HG03095 (cell line): ENCODE data around the gene DDN.

Experiments
- ATAC-seq: cut with Tn5 transposase; IDR thresholded peaks from one replicate; pipeline ENCODE4 v1.9.1; 2021; ENCODE audit warnings: moderate library complexity; ENCODE audit not compliant: unreplicated experiment

The DDN gene

DNA sequence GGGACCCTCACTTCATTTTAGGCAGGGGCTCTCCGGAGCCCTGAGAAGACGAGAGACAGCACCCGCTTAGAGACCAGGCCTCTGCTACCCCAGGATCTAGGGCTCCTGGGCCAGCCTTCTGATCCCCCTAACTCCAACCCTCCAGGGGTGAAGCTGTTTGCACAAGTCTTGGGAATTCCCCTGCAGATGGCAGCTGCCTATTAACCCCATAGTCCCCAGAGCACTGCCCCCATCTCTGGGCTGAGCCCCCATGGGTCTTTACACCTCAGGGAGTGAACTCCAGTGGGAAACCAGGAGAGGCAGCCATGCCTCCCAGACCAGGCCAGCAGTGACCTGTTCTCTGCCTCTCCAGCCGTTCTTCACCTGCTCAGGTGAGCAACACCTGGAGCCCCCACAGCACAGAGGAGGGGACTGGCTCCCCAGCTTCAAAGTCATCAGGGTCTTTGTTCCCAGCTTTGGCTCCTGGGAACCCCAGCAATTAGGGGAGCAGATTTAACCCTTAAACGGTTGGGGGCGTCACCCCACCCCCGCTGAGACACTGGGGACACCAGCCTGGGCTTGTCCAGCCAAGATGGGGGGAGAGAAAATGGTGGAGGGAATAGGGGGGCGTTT lies 29.9 kb downstream of the DDN start:
- no peak for ATAC-seq

DNA sequence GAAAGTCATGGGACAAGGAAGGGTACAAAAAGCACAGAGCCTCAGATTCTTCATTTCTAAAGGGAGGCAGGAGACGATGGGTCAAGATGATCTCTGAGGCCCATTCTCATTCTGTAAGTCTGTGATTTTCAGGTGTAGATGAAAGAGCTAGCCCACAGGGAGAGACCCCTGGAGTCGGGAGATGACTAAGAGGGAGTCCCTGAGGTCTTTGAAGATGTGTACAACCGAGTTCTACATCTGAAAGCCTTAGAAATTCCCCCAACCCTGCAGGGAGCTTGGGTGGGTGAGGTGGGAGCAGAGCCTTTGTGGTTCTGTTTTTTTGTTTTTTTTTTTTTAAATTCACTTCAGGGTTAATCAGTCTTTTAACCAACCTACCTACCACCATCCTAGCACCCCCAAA lies 30.7 kb downstream of the DDN start:
- no peak for ATAC-seq

DNA sequence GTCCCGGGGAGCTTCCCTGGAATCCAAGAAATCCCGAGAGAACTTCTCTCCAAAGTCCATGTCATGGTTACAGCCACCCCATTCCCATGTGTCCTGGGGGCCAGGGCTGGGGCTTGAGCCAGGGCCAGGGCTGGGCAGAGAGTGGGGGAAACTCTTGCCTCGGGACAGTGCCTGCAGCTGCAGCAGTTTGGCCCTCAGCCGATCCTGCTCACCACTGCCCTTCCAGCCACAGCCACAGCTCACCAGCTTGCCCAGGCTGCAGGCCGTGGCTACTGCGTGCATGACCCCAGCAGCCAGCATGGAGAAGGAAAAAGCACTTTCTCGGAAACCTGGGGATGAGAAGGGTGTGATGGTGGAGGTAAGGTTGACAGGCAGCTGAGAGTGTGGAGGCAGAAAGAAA lies 31.2 kb downstream of the DDN start:
- no peak for ATAC-seq

DNA sequence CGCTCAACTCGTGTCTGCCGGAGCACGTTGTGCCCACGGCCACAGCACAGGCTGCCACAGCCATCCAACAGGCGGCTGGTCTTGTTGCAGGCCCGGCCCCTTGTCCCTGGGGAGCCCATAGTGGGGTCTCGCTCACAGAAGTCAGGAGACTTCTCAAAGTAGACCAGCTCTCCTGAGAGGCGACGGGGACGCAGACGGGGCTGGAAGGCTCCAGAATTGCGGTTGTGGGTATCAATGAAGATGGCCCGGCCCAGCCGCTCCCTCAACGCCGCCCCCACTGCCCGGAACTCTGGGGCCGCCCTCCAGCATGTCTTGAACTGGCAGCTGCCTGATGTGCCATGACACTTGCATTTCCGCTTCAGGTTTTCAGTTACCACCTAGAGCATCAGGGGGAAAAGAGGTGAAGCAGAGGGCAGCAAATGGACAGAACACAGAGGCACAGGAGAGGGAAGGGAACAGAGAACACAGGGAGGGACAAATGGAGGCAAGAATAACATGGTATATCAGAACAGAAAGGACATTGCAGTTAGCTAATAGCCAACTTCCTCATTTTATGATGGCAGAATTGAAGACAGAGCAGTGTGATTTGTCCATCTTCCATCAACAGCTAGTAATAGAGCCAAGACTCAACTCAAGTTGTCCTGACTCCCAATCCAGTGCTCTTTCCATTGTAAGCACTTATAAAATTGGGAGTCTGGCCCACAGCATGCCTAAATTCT lies 32.8 kb downstream of the DDN start:
- no peak for ATAC-seq

DNA sequence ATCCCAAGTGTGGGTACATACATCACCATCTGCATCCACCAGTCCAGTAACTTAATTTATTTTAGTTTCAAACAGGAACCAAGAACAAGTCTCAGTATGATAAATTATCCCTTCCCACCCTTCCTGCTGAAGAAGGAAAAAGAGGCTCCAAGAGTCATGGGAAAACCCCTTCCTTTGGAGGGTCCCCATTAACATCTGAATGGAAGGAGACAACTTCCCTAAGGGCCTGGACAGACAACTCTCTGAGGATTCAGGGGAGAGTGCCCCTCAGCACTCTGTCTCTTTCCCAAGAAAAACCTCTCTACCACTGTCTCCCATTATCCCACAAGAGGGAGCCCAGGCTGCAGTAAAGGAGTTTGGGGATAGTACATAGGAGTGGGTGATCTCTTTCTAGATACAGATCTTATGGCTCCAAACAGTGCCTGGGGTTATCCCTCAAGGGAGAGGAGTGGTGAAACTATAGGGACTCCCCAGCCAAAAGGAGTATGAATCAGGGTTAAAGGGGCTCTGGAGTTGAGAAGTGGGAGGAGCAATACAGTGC lies 33.8 kb downstream of the DDN start:
- no peak for ATAC-seq

DNA sequence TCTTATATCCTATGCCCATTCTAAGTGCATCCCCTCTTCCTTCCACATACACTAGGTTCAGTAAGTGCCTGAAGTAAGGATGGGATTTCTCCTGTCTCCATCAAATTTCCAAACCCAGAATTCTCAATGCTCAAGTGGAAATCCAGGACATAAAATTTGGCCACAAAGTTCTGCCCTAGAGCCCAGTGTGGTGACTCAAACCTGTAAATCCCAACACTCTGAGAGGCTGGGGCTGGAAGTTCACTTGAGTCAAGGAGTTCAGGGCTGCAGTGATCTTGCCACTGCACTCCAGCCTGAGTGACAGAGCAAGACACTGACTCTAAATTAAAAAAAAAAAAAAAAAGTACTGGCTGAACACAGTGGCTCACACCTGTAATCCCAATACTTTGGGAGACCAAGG lies 37.4 kb downstream of the DDN start:
- no peak for ATAC-seq

DNA sequence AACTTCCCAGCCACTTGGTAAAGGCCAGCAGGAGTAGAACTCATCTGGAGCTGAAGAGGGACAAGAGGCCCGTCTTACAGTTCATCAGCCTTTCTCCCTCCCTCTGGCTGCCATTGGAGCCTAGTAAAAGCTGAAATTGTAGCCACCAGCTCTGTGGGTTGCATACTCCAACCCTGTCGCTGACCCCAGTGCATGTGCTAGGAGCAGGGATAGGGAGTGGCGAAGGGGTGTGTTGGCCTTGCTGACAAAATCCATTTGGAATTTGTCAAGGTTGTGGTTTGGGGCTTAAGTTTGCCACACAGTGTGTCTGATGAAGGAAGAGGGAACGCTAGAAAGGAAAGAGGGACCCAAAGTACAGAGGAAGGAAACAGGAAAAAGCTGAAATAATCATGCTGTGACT lies 37.8 kb downstream of the DDN start:
- no peak for ATAC-seq

DNA sequence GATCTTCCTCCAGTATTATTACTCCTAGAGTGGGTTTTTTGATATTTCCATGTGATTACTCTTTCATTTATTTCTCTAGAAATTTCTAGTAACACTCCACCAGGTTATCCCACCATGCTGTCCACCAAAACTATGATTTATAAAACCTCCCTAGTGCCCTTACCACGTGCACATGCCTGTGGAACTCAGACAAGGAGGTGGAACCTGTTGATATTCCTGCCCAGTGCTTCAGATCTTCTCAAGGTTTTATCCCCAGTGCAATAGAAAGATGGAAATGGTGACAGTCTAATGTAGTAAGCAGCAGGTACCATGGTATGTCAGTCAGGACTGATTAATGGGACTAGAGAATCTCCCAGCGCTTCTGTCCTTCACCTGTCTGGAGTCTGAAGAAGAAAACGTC lies 38.3 kb downstream of the DDN start:
- no peak for ATAC-seq

DNA sequence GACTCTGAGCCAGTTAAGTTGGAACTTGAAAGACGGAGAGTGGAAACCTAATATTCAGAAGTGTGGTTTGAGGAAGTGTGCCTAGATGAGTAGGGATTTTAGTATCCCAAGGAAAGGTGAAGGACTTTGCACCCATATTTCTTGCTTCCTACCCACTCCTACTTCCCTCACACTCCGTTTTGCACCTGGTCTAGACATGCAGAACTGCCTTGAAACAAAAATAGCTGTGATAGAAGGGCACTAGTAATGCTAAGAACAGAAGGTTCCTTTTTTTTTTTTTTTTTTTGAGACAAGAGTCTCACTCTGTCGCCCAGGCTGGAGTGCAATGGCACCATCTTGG lies 41.2 kb downstream of the DDN start:
- ATAC-seq: no peak

DNA sequence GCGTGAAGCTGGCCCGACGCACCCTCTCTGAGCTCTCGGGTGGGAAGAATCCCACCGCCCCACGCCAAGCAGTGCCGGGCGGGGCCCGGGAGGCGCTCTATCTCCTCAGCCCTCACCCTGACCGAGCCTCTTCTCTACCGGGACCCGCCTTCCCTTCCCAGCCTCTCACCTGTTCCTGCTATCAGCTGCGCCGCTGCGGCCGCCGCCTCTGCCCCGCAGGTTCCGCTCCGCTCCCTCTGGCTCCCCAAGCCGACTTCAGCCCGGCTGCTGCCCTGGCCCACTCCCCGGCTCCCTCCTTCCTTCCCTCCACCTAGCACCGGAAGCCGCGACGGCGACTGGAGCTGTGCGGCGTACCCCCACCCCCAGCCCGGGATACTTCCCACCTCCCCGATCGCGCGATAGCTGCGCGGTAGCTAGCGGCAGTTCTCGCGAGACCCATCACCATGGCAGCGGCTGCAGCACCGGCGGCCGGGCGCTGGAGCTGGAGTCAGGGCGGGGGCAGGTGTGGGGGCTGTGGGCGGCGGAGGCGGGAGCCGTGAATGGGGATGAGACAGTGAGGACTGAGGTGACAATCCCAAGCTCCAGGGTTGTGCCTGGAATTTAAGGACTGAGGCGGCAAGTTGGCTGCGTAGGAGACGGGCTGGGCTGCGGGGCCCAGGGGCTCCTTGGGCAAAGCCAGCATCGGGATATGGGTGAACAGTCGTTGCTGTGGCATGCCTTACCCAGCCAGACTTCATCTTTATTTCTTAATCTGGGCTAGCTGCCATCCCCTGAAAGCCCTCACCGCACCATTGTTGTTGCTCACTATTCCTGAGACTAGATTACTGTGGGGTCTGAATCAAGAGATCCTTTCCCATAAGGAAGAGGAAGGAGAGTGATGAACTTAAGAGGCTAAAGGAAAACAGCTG lies 41.8 kb downstream of the DDN start, which contains the start of gene ARF3:
Gene ARF3, minus strand, starts transcription at position 347 of the 908 bp plus-strand sequence. CDS start 16,392 bp downstream, outside the sequence.
- ATAC-seq: peak; percentile 86

DNA sequence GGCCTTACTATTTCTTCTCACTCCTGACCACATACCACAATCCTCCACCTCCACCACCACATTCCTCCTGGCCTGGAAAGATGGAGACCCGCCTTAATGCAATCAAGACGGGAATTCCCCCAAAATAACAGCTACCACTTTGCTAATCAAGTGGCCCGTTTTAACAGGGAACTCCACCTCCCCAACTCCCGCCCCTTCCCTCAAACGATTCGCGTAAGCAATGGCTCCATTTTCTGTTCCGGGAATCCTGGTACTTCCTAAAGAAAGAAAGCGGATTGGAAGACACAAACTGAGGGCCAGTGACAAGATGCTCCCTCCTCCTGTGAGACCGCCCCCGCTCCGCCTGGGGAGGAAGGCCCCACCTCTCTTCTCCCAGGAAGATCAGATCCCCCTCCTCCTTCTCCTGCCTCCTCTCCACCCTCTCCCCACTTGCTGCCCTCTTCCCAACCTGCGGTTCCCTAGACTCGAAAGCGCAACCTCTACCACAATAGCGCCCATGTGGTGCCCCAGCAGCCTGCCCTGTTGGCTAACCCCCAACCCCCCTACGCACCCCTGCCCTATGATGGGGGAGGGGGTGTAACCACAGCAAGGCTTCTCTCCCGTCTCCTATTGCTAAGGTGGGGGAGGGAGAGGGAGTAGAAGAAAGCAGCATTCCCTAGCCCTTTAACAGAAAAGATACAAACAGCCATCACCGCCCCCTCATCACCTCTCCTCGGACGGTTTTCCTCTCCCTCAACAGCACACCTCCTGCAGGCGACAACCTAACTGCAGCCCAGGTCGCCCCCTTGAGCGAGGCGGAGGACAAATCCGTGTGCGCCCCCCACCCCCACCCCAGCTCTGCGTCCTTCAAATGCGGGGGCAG lies 42.7 kb downstream of the DDN start:
- ATAC-seq: peak; percentile 11

DNA sequence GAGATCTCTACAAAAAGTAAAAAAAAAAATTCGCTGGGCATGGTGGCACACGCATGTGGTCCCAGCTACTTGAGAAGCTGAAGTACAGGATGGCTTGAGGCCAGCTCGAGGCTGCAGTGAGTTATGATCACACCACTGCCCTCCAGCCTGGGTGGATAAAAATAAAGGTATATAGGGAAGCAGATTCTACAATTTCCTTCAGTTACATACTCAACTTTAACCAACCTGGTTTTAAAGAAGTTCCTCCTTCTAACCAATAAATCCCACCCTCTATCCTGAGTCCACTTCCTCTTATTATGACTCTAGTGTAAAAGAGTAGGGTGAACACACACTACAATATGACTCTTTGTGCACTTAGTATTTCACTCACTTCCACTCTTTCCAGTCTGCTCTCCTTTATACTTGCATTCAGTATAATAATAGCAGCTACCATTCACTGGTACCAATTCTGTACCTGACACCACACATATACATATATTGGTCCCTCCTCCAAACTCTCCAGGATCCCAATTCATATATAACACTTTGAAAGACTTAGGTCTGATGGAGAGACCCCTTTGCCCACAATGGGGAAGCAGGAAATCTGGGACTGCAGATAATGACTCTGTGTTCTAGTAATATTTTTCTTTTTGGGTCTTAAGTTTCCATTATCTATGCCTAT lies 44.2 kb downstream of the DDN start:
- no peak for ATAC-seq

DNA sequence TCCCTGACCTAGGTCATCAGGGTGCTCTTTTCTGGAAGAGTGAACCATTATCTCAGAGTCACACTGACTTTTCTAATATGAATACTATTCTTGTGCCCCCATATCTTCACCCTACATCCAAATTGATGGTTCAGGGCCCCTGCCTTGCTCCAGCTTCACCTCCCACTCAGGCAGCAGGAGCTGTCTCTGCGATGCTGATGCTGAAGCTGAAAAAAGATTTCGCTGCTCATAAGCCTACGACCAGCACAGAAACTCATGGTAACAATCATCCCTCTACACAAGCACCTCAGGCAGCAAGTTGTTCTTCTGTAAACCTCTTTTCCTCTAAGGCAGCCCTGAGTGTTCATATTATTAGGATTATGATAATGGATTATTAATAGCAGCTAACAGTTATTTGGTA lies 45.1 kb downstream of the DDN start:
- no peak for ATAC-seq

DNA sequence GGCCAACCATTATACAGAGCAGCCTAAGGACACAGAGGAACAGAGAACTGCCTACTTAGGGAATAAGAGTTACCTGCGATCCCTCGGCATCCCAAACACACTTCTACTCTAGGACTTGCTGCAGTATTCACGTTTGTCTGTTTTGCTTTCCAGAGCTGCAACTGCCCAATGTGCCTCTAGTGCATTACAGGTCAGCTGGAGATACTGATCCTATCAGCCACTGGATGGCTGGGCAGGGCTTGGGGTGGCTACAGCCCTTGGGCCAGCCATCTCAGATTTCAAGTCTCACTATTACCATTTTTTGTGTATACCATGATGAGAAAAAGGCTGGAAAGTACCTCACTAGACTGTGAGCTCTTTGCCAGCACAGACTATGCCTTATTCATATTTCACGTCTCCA lies 46.5 kb downstream of the DDN start:
- ATAC-seq: no peak

DNA sequence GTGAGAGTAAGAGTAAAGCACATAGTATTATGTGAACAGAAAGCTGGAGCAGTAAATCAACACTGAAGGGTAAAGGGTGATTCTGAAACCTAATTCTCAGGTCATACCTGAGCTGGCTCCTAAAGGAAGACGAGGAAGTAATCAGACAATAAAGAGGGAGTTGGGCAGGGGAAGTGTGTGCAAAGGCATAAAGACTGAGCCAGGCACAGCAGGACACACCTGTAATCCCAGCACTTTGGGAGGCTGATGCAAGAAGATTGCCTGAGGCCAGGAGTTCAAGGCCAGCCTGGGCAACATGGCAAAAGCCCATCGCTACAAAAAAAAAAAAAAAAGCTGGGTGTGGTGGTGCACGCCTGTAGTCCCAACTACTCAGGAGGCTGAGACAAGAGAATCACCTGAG lies 51.4 kb downstream of the DDN start:
- no peak for ATAC-seq

DNA sequence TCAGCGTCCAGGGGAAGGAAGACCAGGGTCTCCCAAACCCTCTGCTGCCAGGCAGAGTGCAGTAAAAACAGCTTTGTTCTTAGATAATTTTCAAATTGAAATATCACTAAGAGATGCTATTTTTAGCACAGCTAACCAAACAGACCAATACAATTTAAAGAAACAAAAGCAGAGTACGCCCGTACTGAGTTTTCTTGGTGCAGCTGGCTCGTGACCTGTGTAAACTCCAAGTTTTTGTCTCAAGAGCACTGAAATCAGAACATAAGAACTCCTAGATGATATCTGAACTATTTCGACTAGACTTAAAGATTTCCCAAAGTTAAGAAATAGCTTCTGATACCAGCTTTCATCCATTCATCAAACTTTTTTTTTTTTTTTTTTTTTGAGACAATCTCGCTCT lies 52.2 kb downstream of the DDN start:
- no peak for ATAC-seq

DNA sequence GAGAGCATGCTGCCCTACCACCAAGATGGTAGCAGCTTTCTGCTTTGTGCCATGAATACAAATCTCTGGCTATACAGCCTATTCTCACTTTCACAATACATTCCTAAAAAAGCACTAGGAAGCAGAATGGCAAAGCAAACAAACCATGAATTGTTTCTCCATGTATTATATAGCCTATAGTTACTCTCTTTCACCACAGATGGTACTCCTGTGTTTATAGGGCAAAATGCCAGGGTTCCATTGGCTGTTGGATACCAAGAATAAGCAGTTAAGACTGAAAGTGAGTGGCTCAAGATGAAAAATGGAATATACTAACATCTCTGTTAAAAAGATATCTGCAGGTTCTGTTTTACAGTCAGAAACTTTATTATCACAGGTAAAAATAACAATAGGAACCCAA lies 53.0 kb downstream of the DDN start:
- no peak for ATAC-seq
